ENCODE measurements around the gene PAPLN.

The PAPLN gene

DNA sequence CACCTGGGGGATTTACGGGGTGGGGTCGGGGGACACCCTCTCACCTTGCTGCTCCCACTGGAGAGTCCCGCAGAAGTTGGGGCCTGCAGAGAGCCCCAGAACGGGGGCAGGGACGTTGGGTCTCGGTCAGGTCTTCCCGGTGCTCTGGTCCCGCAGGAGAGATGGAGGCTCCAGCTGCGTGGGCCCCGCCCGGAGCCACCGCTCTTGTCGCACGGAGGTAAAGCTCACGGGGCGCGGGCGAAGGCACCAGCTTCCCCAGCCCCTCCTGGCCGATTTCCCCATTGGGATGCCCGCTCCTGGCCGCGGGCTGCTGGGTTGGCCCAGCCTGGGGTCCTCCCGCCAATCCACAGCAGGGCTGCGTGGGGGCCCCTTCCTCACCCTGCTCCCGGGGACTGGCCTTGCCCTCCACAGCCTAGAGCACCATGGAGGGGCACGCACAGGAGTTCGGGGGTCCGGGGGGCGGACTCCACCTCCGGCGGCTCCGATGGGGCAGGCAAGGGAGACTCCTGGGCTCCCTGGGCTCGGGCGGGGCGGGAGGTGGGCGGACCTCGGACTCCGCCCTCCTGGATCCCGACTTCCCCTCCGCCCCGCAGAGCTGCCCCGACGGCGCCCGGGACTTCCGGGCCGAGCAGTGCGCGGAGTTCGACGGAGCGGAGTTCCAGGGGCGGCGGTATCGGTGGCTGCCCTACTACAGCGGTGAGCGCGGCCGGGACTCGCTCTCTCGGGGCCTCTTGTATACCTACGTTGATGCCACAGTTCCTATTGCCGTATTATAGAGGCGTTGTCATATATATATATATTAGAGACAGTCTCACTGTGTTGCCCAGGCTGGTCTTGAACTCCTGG, 8.4 kb downstream of the PAPLN start:
- no peak for DNase-seq

DNA sequence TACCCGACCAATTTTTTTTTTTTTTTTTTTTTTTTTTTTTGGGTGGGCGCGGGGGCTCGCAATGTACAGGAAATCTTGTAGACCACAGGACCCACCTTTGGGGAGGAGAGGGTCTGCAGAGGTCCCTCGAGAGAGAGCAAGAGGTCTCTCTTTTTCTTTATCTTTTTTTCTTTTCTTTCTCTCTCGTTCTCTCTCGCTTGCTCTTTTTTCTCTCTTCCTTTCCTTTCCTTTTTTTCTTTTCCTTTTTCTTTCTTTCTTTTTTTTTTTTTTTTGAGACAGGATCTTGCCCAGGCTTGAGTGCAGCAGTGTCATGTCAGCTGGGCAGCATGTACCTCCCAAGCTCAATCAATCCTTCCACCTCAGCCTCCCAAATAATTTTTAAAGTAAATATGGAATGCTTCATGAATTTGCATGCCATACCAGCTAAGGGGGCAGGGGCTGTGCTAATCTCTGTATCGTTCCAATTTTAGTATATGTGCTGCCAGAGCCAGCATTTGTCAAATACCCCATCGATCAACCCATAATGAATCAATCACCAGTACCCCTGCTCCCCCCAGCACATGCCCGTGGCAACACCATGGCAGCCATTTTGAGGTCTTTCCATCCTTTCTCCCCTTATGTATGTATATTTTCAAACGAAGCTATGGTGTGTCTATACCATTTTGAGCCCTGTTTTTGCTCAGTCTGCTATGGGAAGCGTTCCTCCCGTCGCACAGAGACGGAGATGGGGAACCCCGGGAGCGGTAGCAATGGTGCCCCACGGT, 9.3 kb downstream of the PAPLN start:
- DNase-seq: no peak

GRCh38 chr14:73248108-73248868, 11.0 kb downstream of the PAPLN start:
- no peak for DNase-seq

DNA sequence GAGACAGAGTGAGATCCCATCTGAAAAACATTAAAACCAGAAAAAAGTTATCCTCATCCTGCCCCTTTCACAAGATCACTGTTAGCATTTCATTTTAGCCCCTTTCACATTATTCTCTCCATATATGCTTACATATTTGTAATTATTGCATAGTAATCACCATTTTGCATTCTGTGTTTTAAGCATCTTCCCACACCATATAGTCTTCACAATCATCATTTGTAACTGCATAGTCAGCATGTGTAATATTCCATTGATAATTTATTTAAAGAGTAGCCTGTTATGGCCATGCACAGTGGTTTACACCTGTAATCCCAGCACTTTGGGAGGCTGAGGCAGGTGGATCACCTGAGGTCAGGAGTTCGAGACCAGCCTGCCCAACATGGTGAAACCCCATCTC, 11.8 kb downstream of the PAPLN start:
- DNase-seq: no peak

- DNase-seq: no peak
Measured at GRCh38 chr14:73249564-73250316, 12.4 kb downstream of the PAPLN start.

- no peak for DNase-seq
Measured at GRCh38 chr14:73250317-73250713, 13.0 kb downstream of the PAPLN start.

- DNase-seq: peak in 2 of 3 experiments; percentile 81 to 92
Measured at GRCh38 chr14:73250781-73251500, 13.6 kb downstream of the PAPLN start.

- DNase-seq: no peak
Measured at GRCh38 chr14:73251516-73252215, 14.4 kb downstream of the PAPLN start.

- DNase-seq: no peak
Measured at GRCh38 chr14:73252491-73253322, 15.4 kb downstream of the PAPLN start.

GRCh38 chr14:73253323-73253610, 16.0 kb downstream of the PAPLN start:
- DNase-seq: no peak

DNA sequence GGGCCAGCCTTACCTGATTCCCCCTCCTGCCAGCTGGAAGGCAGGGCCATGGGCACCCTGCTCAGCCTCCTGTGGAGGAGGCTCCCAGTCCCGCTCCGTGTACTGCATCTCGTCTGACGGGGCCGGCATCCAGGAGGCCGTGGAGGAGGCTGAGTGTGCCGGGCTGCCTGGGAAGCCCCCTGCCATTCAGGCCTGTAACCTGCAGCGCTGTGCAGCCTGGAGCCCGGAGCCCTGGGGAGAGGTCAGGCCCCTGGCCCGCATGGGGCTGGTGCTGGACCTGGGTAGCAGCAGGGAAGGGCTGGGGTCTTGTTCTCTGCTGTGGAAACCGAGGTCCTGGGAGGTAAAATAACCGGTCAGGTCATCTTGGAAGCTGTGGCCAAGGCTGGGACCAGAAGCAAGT, 16.4 kb downstream of the PAPLN start:
- DNase-seq: no peak

DNA sequence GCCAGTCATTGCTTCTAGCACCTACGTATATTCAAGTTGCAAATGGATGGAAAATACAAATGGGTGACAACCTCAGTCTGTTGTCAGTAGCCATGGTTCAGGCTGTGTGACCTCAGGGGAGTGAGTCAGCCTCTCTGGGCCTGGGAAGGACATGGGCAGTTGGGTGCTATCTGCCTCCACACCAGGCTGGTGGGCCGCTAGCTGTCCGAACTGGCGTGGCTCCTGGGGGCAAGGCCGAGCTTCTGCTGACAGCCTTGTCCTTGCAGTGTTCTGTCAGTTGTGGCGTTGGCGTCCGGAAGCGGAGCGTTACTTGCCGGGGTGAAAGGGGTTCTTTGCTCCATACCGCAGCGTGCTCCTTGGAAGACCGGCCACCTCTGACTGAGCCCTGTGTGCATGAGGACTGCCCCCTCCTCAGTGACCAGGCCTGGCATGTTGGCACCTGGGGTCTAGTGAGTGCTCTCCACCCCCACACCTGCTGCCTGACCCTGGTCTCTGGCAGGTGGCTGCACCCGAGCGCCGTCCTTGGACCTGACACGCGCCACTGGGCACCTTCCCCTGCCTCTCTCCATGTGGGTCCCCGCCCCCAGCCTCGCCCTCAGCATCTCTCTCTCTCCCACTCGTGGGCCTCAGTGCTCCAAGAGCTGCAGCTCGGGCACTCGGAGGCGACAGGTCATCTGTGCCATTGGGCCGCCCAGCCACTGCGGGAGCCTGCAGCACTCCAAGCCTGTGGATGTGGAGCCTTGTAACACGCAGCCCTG, 17.1 kb downstream of the PAPLN start:
- DNase-seq: no peak

GRCh38 chr14:73255005-73255400, 17.7 kb downstream of the PAPLN start:
- DNase-seq: no peak

DNA sequence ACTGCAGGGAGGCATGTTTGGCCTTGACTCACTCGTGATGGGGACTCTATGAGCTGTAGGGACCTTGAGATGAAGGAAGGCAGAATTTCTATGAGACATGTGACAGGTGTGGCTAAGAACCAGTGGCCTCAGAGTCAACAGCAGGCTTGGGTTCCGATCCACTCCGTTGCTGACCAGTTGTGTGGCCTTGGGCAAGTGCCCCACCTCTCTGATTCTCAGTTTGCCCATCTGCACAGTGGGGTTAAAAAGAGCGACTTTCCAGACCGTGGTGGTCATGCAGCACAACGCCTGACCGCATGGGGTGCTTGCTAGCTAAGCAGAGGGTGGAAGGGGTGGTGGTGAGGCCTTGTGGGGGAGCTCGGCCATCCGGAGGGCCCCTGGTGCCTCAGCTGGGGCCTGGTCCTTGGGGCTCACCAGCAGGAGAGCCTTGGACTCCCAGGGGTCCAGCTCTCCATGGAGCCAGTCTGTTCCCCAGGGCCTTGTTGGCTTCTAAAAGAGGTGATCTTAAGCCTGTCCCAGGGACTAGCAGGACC, 18.5 kb downstream of the PAPLN start:
- DNase-seq: no peak

DNA sequence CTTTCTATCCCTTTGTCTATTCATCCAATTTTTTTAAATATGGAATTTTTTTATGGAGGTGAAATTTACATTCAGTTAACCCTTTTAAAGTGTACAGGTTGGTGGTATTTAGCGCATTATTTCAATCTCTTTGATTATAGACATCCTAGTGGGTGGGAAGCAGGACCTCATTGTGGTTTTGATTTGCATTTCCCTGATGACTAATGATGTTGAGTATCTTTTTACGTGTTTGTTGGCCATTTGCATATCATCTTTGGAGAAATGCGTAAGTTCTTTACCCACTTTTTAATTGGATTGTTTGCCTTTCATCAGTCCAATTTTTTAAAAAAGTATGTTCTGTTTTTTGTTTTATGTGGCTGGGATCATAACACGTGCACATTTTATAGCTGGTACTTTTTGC, 20.8 kb downstream of the PAPLN start:
- no peak for DNase-seq

DNA sequence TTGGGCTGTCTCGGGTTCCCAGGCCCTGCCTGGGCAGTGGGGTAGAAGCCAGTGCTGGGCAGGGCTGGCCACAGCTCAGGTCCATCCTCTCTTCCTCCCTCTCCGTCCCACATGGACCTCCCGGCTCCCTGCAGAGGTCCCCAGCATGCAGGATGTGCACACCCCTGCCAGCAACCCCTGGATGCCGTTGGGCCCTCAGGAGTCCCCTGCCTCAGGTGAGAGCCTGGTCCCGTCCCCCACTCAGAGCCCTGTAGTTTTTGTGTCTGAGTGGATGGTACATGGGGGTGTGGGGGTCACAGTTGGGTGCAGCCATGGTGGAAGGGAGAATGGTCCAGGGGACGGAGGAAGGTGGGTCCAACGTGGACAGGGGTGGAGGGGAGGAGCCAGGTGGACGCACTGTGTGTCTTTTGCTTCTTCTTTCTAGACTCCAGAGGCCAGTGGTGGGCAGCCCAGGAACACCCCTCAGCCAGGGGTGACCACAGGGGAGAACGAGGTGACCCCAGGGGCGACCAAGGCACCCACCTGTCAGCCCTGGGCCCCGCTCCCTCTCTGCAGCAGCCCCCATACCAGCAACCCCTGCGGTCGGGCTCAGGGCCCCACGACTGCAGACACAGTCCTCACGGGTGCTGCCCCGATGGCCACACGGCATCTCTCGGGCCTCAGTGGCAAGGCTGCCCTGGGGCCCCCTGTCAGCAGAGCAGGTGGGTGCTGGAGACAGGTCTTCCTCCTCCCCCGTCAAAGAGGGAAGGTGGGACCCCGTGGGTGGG, 21.7 kb downstream of the PAPLN start:
- no peak for DNase-seq

- no peak for DNase-seq
Measured at GRCh38 chr14:73259837-73260236, 22.5 kb downstream of the PAPLN start.

DNA sequence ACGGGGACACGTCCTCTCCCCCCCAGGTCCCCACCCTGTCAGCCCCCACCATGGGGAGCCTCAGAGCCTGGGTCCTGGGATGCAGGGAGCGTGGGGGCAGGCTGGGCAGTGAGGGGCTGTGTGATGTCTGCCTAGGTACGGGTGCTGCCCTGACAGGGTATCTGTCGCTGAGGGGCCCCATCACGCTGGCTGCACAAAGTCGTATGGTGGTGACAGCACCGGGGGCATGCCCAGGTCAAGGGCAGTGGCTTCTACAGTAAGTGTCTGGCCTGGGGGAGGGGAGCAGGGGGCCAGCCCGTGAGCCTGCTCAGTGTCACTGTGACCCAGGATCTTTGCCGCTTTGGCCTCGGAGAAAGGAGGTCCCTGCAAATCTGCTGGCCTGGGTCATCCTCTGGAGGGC, 23.3 kb downstream of the PAPLN start:
- DNase-seq: no peak

- DNase-seq: no peak
Measured at GRCh38 chr14:73261075-73261474, 23.8 kb downstream of the PAPLN start.
